A673 (cell line): Measurements from ENCODE around the gene USP48. TPM values are rescaled to one million over a fixed set of nuclear protein-coding genes. Genes with fewer than 3 reads are reported as not detected.

Experiments used
- BruUV-seq: library from RNA; stranded (reverse); fragments of 400-500 nt; replicated peaks from 2 replicates; lab custom pipeline; 2021; lab: Mats Ljungman, UMichigan
- CTCF ChIA-PET: fragments of 300-600 bp; sonication (Branson Sonifier 250); formaldehyde crosslinking; loops from one replicate; lab custom pipeline; 2022; ENCODE audit warnings: antibody characterized with exemption; lab: Charles Lee
- POLR2A ChIA-PET: fragments of 300-600 bp; sonication (Branson Sonifier 250); formaldehyde crosslinking; loops from one replicate; lab custom pipeline; 2022; ENCODE audit warnings: antibody characterized with exemption; ENCODE audit not compliant: low non-redundant PET; lab: Charles Lee
- DNase-seq: peaks from one replicate; pipeline ENCODE4 v3.0.0-alpha.2; 2015; ENCODE audit warnings: low spot score
- H3K27ac ChIP-seq: fragments of 200-600 bp; sonication (generic); 2 replicates; pipeline ENCODE4 v1.5.1; 2016; ENCODE audit warnings: mixed run types, low read depth, mild to moderate bottlenecking, mixed read lengths, antibody characterized with exemption, low read length; ENCODE audit not compliant: poor library complexity, severe bottlenecking
- H3K27me3 ChIP-seq: fragments of 200-600 bp; sonication (generic); replicated peaks from 2 replicates; pipeline ENCODE4 v1.6.1; 2017; ENCODE audit warnings: mixed run types, low read depth, mild to moderate bottlenecking, mixed read lengths, antibody characterized with exemption, low read length; ENCODE audit not compliant: insufficient read depth, poor library complexity
- H3K36me3 ChIP-seq: fragments of 200-600 bp; sonication (generic); 2 replicates; pipeline ENCODE4 v1.6.1; 2016; ENCODE audit warnings: mixed run types, mild to moderate bottlenecking, mixed read lengths, antibody characterized with exemption, low read length; ENCODE audit not compliant: insufficient read depth, poor library complexity, severe bottlenecking
- H3K4me1 ChIP-seq: fragments of 200-600 bp; sonication (generic); 2 replicates; pipeline ENCODE4 v1.6.1; 2017; ENCODE audit warnings: mixed run types, mild to moderate bottlenecking, mixed read lengths, antibody characterized with exemption, low read length; ENCODE audit not compliant: insufficient read depth, poor library complexity, severe bottlenecking
- H3K4me3 ChIP-seq: fragments of 200-600 bp; sonication (generic); 2 replicates; pipeline ENCODE4 v1.5.1; 2016; ENCODE audit warnings: low read depth, mixed run types, mild to moderate bottlenecking, mixed read lengths, low read length; ENCODE audit not compliant: poor library complexity, severe bottlenecking
- H3K9me3 ChIP-seq: fragments of 200-600 bp; sonication (generic); 2 replicates; pipeline ENCODE4 v1.6.1; 2016; ENCODE audit warnings: mixed run types, low read depth, mild to moderate bottlenecking, mixed read lengths, antibody characterized with exemption, low read length; ENCODE audit not compliant: poor library complexity, severe bottlenecking
- EZH2 ChIP-seq: fragments of 200-600 bp; sonication (generic); IDR thresholded peaks from 2 replicates; pipeline ENCODE4 v1.6.1; 2017; ENCODE audit warnings: borderline replicate concordance, low read depth, mild to moderate bottlenecking, mixed read lengths, antibody characterized with exemption, low read length; ENCODE audit not compliant: poor library complexity, severe bottlenecking
- intact Hi-C: fragments of 100-400 bp; cut with micrococcal nuclease; formaldehyde crosslinking; loops from one replicate; pipeline ENCODE4 v1.10.0; 2022; ENCODE audit not compliant: unreplicated experiment
- total RNA-seq: library from RNA; stranded (reverse); gene quantifications from 2 replicates; pipeline ENCODE4 v1.2.3, GENCODE V29; 2021
- TF ChIP-seq, protein P1 (sequence below): fragments of 300-800, 200-600 bp; sonication (generic); conservative IDR thresholded peaks from 2 replicates; pipeline ENCODE4 v1.5.1; 2017; ENCODE audit warnings: low read depth, mild to moderate bottlenecking, antibody characterized with exemption, low read length, moderate library complexity, mixed read lengths

USP48 gene
- total RNA-seq, 1 experiment from 2014 or later = 74.1 TPM

DNA sequence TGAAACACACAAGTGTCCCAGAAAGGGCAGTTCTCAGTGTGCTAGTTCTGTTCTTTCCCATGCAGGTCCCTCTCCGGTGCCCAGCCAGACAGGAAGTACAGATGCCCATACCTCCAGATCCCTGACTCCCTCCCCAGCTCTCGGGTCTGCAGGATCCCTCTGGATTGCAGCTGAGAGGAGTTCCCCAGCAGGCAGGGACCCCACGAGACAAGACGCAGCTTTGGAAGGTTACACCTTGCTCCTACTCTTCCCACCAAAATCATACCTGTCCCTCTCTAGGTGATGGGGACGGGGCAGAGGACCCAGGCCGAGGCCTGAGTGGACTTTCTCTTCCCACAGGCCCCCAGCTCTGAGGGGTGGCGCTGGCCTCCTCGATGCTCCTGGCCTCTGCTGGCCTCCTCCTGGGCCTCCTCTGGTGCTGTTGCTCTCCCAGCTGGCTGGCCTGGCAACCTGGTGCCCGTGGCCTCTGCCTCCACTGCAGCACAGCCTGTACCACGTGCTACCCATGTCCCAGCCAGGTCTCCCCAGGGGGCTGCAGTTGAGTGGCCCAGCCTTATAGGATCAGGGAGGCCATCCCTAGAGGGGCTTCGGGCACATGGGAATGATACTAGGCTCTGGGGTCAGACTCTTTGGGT lies 38.6 kb upstream of the USP48 start:
- Histone ChIP-seq H3K4me1 (no peaks in the 10 kb centered on the region), H3K36me3 (no peaks in the 10 kb centered on the region), H3K9me3 (no peaks in the 10 kb centered on the region), H3K27ac (no peak overlapping the region), H3K4me3 (no peak overlapping the region), H3K27me3 (no peaks in the 10 kb centered on the region)
- intact Hi-C loops = no loop called here
- POLR2A ChIA-PET = no interaction called here
- BruUV-seq = no TSS peak
- CTCF ChIA-PET = interaction anchor here (0.5 kb wide), 1 partner anchor 1396 kb away, joined by 3 read pairs; the partner anchor contains the start of gene HTR1D
- TF ChIP-seq, protein P1, sequence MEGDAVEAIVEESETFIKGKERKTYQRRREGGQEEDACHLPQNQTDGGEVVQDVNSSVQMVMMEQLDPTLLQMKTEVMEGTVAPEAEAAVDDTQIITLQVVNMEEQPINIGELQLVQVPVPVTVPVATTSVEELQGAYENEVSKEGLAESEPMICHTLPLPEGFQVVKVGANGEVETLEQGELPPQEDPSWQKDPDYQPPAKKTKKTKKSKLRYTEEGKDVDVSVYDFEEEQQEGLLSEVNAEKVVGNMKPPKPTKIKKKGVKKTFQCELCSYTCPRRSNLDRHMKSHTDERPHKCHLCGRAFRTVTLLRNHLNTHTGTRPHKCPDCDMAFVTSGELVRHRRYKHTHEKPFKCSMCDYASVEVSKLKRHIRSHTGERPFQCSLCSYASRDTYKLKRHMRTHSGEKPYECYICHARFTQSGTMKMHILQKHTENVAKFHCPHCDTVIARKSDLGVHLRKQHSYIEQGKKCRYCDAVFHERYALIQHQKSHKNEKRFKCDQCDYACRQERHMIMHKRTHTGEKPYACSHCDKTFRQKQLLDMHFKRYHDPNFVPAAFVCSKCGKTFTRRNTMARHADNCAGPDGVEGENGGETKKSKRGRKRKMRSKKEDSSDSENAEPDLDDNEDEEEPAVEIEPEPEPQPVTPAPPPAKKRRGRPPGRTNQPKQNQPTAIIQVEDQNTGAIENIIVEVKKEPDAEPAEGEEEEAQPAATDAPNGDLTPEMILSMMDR = no peak
- TF ChIP-seq EZH2 = no peak
- DNase-seq = no peak

DNA sequence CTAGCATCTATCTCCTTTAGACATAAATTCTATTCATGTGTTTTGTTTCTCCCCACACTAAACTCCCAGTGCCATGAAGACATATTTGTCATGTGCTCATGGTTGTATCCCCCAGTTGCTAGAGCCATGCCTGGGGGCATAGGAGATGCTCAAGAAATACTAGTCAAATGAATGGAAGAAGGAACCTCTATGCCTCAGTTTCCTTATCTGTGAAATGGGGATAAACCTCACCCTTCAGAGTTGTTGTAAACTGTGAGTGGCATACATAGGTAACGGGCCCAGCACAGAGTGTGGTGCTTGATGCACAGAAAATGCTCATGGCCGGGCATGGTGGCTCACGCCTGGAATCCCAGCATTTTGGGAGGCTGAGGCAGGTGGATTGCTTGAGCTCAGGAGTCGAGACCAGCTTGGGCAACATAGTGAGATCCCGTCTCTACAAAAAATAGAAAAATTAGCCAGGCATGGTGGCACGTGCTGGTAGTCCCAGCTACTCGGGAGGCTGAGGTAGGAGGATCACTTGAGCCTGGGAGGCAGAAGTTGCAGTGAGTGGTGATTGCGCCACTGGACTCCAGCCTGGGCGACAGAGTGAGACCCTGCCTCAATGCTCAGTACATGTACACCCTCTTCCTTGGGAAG lies 37.8 kb upstream of the USP48 start:
- no TSS peak for BruUV-seq
- Histone ChIP-seq H3K4me1 (no peaks in the 10 kb centered on the region), H3K27ac (no peak overlapping the region), H3K9me3 (no peaks in the 10 kb centered on the region), H3K4me3 (no peak overlapping the region), H3K36me3 (no peaks in the 10 kb centered on the region), H3K27me3 (no peaks in the 10 kb centered on the region)
- no peak for DNase-seq
- POLR2A ChIA-PET = no interaction called here
- intact Hi-C loops = no loop called here
- CTCF ChIA-PET = no interaction called here
- no peak for TF ChIP-seq EZH2
- TF ChIP-seq, protein P1 = no peak

DNA sequence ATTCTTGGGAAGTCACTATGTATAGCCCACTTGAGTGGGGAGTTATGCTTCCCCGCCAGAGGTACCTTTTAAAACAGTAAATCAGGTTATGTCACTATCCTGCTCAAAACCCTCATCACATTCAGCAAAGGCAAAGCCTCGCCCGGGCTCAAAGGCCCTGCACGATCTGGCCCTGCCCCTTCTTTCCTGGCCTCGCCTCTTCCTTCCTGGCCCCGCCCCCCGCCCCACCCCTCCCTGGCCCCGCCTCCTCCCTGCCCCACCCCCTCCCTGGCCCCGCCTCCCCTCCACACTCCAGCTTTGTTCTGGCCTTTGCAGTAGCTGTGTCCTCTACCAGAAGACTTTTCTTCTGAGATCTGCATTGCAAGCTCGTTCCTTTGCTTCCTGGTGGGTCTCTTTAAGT lies 35.7 kb upstream of the USP48 start:
- intact Hi-C loops = no loop called here
- TF ChIP-seq EZH2 = no peak
- TF ChIP-seq, protein P1 = no peak
- H3K4me3 ChIP-seq = no peak overlapping the region
- no TSS peak for BruUV-seq
- H3K4me1 ChIP-seq = no peaks in the 10 kb centered on the region
- H3K9me3 ChIP-seq = no peaks in the 10 kb centered on the region
- H3K36me3 ChIP-seq = no peaks in the 10 kb centered on the region
- no peak overlapping the region for H3K27ac ChIP-seq
- peak; percentile 43 for DNase-seq
- POLR2A ChIA-PET = no interaction called here
- CTCF ChIA-PET = no interaction called here
- H3K27me3 ChIP-seq = peaks cover 6% of the 10 kb centered on the region
